ENCODE data around the gene SEPTIN1.

DNA sequence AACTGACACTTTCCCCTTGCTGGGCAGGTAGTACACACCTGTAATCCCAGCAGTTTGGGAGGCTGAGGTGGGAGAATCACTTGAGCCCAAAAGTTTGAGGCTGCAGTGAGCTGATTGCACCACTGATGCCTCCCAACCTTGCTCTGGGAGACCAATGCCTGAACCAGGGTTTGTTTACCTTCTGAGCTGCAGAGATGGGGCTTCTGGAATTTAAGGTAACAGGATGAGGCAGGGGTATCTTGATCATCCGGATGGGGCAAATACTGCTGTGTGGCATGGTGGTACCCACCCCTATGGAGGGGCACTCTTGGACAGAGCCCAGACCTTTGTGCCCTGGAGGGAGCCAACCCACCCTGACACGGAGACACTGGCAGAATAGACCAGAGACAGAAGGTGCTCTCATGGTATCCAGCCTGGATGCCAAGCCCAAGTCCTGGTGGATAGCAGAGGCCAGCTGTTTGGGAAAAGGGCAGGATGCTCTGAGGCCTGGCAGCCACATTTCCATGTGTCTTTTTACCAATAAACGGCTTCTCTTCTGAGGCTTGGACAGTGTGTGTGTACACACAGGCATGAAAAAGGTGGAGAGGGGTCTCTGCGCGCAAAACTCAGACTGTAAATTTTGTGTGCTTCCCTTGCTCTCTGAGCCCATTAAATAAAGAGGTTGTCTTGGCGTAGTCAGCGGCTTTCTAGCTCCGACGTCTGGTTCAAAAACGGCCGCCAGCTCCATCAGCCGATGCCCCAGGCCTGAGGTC, 17.2 kb upstream of the SEPTIN1 start:
- TF ChIP-seq CTCF (conservative IDR thresholded peaks at IDR 0.05; ENCODE audit: low read length) (no peak), EZH2phosphoT487 (IDR thresholded peaks at IDR 0.05; ENCODE audit: borderline replicate concordance) (no peak)
